GM12873 (cell line): ENCODE data around the gene FAM120B.

Experiments used
- TF ChIP-seq, protein P1 (sequence below): IDR thresholded peaks from 2 replicates; pipeline ENCODE4 v1.5.1; 2012; ENCODE audit warnings: low read depth, mild to moderate bottlenecking, moderate library complexity, low read length, control low read depth; ENCODE audit not compliant: insufficient read depth; ENCODE audit errors: missing control alignments

FAM120B gene

DNA sequence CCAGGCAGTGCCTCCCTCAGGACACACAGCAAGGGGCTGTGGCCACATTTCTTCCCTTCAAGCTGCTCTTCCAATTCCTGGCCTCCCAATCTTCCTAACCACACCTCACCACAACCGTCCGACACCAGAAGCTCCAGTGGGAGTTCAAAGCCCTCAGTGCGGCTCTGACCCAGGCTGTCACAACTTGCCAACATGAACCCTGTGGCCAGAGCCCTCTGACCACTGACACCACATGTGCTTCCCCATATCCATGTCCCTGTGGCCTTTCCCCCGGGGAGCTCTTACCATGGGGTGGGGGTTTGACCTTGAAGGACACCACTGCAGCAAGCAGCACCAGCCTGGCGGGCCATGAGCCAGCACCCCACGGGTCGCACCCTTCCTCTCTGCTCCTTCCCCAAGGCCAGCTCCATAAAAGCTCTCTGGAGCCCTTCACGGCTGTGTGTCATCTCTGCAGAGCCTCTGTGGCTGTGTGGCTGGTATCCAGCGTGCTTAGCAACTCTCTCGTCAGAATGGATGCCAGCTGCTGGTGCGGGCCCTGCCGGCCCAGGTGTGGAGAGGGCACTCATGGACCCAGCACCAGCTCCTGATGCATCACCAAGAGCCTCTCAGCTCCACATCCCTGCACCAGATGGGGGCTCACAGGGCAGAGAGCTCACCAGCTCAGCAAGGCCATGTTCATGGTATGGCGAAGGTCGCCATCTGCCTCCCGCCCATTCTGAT is 140.4 kb downstream of the FAM120B start:
- TF ChIP-seq, protein P1, sequence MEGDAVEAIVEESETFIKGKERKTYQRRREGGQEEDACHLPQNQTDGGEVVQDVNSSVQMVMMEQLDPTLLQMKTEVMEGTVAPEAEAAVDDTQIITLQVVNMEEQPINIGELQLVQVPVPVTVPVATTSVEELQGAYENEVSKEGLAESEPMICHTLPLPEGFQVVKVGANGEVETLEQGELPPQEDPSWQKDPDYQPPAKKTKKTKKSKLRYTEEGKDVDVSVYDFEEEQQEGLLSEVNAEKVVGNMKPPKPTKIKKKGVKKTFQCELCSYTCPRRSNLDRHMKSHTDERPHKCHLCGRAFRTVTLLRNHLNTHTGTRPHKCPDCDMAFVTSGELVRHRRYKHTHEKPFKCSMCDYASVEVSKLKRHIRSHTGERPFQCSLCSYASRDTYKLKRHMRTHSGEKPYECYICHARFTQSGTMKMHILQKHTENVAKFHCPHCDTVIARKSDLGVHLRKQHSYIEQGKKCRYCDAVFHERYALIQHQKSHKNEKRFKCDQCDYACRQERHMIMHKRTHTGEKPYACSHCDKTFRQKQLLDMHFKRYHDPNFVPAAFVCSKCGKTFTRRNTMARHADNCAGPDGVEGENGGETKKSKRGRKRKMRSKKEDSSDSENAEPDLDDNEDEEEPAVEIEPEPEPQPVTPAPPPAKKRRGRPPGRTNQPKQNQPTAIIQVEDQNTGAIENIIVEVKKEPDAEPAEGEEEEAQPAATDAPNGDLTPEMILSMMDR: no peak

DNA sequence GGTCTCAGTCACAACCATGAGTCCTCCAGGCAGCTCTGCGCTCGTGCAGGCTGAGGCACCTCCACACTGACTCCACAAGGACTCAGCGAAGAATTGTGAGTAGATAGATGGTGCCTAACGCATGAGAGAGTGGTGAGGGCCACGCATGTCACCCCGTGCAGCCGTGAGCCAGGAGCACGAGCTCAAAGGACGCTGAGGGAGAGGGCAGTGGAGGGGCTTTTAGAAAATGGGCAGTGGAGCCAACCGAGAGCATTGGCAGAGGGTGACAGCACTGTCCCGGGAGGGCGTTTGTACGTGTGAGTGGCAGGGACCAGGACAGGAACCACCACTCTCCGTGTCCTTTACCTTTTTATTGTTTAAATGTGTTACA is 141.0 kb downstream of the FAM120B start:
- TF ChIP-seq, protein P1: no peak

DNA sequence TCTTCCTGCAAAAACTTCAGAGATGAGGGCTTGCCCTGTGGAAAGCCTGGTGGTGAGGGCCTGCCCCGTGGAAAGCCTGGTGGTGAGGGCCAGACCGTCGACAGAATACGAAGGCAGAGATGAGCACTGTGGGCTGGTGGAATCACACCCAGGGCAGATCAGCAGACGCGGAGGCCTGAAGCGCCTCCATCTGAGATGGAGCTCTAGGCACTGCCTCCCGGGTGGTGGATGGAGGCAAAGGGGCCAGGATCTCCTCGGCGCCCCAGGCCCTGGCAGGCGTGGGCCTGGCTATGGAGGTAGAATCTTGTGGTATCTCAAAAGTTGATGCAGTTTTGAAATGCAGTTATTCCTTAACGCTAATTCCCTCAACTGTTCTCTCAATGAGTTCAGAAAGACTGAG is 141.8 kb downstream of the FAM120B start:
- TF ChIP-seq, protein P1: no peak

DNA sequence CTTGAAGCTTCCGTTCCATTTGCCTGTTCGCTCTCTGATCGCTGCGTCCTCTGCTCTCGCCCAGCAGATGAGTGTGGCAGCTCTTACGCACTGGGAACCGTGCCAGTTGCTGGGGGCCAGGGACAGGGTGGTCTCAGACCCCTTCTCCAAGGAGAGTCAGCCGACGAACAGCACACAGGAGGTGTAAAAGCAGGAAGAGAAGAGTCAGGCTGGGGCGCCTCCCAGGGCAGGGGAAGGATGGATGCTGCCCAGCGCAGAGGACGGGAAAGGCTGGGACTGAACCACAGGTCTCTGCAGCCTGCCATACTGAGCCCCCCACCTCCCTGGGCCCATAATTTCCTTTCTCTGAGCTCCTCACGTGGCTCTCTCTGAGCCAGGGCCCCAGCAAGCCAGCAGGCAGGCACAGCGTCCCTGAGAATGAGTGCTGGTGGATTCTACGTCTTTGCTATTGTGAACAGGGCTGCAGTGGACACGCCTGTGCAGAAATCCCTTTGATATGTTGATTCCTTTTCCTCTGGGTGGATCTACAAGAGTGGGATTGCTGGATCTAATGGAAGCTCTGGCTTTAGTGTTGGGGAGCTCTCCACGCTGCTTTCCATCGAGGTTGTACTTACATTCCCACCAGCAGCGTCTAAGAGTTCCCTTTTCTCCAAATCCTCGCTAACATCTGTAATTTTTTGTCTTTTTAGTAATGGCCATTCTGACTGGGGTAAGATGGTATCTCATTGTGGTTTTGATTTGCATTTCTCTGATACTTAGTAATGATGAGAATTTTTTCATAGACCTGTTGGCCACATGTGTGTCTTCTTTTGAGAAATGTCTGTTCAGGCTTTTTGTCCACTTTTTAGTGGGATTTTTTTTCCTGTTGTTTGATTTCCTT is 142.4 kb downstream of the FAM120B start:
- TF ChIP-seq, protein P1: no peak

DNA sequence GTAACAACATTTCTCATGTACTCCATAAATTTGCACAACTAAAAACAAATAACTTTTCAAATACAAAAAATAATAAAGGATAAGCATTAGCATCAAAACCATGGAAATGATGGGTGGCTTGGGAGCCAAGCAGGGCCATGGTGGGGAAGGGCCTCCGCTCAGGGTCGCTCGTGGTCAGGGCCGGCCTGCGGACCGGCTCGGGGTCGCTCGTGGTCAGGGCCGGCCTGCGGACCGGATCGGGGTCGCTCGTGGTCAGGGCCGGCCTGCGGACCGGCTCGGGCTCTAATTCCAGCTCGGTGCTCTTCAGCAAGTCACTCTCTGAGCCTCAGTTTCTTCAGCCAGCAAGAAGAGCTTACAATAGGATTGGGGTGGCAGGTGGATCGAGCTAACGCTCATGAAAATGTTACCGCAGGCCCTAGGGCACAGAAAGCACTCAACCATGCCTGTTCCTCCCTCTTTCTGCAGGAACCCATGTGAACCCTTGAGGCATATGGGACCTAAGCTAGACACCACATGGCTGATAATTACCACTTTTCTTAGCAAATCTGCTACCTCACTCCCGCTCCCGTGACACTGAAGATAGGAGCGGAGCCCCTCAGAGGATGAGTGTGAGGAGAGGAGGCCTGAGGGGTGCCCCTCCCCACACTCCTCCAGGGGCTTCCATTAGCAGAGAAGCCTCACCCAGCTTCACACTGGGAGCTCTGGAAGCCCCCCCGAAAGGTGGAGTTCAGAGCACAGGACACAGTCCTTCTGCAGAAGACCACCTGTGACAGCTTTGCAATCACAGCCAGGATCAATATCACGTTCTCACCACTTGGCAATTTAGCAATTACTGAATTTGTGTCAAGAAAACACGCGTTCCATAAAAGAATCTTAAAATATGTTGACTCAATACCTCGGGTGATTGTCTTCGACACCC is 143.5 kb downstream of the FAM120B start:
- TF ChIP-seq, protein P1: no peak

DNA sequence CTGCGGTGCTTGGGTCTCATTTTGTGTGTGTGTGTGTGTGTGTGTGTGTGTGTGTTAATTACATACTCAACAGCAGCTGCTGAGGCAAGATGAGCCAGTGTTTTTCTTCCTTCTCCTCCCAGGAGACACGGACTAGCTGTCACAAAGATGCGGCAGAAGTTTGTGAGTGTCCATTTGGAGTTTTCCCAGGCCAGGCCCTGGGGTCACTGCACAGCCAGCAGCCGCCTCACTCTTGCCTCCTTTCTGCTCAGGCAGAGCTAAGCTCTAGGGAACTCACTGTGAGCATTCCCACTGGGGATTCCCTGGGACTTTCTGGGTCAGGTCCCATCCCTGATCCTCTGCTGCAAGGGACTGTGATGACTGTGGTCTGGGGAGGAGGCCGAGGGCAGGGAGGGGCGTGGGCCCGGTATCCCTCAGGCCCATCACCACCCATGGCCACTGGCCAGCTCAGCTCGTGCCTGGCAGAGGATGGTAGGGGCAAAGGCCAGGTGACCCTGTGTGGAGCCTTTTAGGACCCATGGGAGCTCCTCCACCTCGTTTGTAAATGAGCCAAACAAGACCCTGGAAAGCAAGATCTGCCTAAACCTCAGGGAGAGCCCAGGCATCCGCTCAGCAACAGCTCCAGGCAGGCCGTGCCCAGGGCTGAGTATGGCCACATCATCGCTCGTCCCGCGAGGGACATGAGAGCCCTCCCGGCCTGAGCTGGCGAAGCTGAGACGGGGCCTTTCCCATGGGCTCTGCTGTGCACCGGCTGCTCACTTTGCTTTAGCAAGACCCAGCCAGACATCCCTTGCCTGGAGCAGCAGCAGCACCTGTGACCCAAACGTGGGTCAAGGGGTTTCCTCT is 144.6 kb downstream of the FAM120B start:
- TF ChIP-seq, protein P1: no peak
